ENCODE data around the gene ZFPL1.

The ZFPL1 gene

GRCh38 chr11:65130631-65131416 is 46.8 kb downstream of the ZFPL1 start:
- no peak for DNase-seq

DNA sequence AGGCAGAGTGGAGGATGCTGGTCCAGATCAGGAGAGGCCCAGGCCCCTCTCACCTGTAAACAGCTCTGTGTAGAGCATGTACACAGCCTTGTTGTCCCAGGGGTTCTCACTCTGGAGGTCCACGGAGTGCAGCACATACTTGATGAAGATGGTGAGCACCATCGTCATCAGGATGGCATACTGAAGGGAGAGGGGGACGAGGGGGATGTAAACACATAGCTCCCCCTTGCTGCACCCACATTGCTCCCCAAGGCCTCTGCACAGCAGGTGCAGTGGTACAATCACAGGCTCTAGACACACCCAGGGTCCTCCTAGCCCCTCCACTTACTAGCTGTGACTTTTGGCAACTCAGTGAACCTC is 47.4 kb downstream of the ZFPL1 start:
- no peak for DNase-seq

DNA sequence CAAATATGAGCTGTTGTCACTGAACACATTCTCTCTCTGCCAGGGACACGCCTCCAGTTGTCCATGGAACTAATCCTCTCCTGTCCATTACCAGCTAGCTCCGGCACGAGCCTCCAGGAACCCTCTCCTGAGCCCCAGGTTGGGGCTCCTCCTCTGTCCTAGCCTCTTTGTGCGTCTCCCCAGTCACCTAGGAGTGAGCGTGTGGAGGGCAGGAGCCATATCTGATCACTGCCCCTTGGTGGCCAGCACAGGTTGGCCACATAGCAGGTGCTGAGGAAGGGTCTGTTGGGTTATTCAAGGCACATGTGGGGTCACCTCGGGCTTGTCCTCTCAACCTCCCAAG is 47.8 kb downstream of the ZFPL1 start:
- no peak for DNase-seq

- DNase-seq, result no peak
Observed at GRCh38 chr11:65132238-65132987, 48.4 kb downstream of the ZFPL1 start.

DNA sequence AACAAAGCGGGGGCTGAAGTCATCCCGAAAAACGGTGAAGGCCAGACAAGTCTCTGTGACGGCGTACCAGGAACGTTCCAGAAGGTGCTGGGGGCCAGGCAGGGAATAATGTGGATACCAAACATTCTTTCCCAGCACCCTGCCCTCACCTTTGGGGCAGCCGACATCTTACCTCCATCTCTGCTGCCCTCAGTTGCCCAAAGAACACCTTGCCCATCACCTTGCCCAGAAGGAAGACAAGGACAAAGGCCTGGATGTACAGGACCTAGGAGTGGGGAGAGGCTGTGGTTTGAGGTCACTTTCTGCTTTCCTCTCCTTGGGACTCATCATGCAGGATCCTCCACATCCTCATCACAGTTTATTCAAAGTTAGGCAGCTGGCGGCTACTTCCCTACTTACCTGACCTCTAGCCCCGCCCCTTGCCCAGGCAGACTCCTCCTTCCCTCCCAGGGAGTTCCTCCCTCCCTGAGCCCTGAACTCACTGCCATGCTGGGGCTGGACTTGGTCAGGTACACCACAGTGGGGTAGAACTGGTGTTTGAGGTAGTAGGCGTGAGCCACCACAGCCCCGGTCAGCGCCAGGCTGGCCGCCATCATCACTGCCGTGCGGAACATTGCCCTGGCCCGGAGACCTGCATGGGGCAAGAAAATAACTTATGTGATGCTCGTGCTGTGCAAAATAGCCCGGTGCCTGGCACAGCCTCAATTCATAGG is 49.1 kb downstream of the ZFPL1 start:
- DNase-seq, result peak in 1 of 2 donors; percentile 23

GRCh38 chr11:65133724-65134123 is 49.7 kb downstream of the ZFPL1 start:
- no peak for DNase-seq

- DNase-seq, result peak; percentile 87
Observed at GRCh38 chr11:65134240-65134951, 50.4 kb downstream of the ZFPL1 start, which contains the start of gene SYVN1. Gene SYVN1 (minus strand): TSS chr11:65134519. CDS start chr11:65133601, 918 bp downstream.

GRCh38 chr11:65134952-65135632 is 51.1 kb downstream of the ZFPL1 start:
- peak; percentile 89 to 93 for DNase-seq

DNA sequence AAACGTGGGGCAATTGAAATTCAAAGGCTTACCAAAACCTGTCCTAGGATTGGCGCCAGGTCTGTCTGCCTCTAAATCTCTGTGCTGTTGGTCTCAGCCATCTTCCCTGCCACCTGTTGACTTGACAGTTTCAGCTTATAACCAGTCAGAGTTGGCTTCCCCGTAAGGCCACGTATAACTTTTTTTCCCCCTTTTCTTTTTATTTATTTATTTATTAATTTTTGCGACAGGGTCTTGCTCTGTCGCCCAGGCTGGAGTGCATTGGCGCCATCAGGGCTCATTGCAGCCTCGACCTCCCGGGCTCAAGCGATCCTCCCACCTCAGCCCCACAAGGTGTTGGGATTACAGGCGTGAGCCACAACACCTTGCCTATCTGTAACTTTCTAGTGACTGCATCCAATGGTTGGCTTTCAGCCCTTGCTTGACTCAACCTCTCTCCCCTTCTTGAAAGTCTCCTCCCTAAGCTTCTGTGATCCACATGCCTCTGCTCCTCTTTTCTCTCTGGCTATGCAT is 51.7 kb downstream of the ZFPL1 start:
- no peak for DNase-seq

DNA sequence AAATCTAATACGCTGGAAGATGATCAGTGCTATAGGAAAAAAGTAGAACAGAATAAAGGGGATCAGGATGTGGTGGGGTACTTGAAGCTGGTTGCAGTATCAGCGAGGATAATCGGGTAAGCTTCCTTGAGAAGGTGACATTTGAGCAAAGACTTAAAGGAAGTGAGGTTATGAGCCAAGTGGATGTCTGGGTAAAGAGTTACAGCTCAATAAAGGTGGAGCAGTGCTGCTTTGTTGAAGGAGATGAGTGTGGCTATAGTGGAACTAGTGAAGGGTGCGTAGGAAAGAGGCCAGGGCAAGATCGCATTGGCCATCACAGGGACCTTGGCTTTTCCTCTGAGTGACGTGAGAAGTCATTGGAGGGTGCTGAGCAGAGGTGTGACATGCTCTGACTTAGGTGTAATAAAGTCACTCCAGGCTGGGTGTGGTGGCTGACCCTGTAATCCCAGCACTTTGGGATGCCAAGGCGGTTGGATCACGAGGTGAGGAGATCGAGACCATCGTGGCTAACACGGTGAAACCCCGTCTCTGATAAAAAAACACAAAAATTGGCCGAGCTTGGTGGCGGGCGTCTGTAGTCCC is 52.6 kb downstream of the ZFPL1 start:
- DNase-seq, result no peak
